OCI-LY3 (cell line): Measurements from ENCODE around the gene NOVA2.

Experiments
- H2AFZ ChIP-seq: fragments of 200-600, 300-600 bp; shearing (Covaris generic); 2 replicates; pipeline ENCODE4 v1.6.0; 2014; ENCODE audit warnings: antibody characterized with exemption, low read depth, low read length
- H3K27ac ChIP-seq: fragments of 200-600, 300-600 bp; sonication (generic); 2 replicates; pipeline ENCODE4 v1.5.1; 2014; ENCODE audit warnings: mild to moderate bottlenecking, low read length, moderate library complexity, mixed read lengths
- H3K27me3 ChIP-seq: fragments of 200-600, 300-600 bp; sonication (generic); 2 replicates; pipeline ENCODE4 v1.6.1; 2014; ENCODE audit warnings: low read depth, low read length, mixed read lengths
- H3K36me3 ChIP-seq: fragments of 200-600, 300-600 bp; sonication (generic); replicated peaks from 2 replicates; pipeline ENCODE3; 2014; ENCODE audit warnings: low read depth, low read length, mixed read lengths
- H3K4me1 ChIP-seq: fragments of 300-600, 200-600 bp; sonication (generic); 2 replicates; pipeline ENCODE4 v1.6.1; 2014; ENCODE audit warnings: low read length, mixed read lengths
- H3K4me2 ChIP-seq: fragments of 200-600, 300-600 bp; sonication (generic); 2 replicates; pipeline ENCODE4 v1.6.1; 2014; ENCODE audit warnings: low read length, mixed read lengths
- H3K4me3 ChIP-seq: fragments of 300-600, 200-600 bp; sonication (generic); 2 replicates; pipeline ENCODE4 v1.5.1; 2014; ENCODE audit warnings: antibody characterized with exemption, mild to moderate bottlenecking, low read length, moderate library complexity
- H3K79me2 ChIP-seq: fragments of 300-600, 200-600 bp; shearing (Covaris generic); 2 replicates; pipeline ENCODE4 v1.6.1; 2014; ENCODE audit warnings: mild to moderate bottlenecking, low read length, mixed read lengths
- H3K9ac ChIP-seq: fragments of 300-600, 200-600 bp; shearing (Covaris generic); 2 replicates; pipeline ENCODE4 v1.6.0; 2014; ENCODE audit warnings: mild to moderate bottlenecking, low read length, moderate library complexity
- H3K9me3 ChIP-seq: fragments of 200-600, 300-600 bp; shearing (Covaris generic); 2 replicates; pipeline ENCODE4 v1.6.1; 2014; ENCODE audit warnings: low read length, mixed read lengths; ENCODE audit not compliant: insufficient read depth
- H4K20me1 ChIP-seq: fragments of 200-600, 300-600 bp; sonication (generic); 2 replicates; pipeline ENCODE4 v1.6.1; 2016; ENCODE audit warnings: low read length, mixed read lengths; ENCODE audit not compliant: insufficient read depth
- CTCF ChIP-seq: fragments of 200-600, 300-600 bp; sonication (generic); IDR thresholded peaks from 2 replicates; pipeline ENCODE4 v1.5.1; 2014; ENCODE audit warnings: antibody characterized with exemption, low read length, low read depth
- EZH2phosphoT487 ChIP-seq: fragments of 200-600 bp; shearing (Covaris generic); IDR thresholded peaks from 2 replicates; pipeline ENCODE4 v1.6.1; 2018; ENCODE audit warnings: antibody characterized with exemption, mixed run types, low read depth

The NOVA2 gene

GRCh38 chr19:45971260-45971902 is 2.3 kb downstream of the NOVA2 start:
- no peak overlapping the region for H3K9ac ChIP-seq
- no peaks in the 10 kb centered on the region for H3K36me3 ChIP-seq
- H3K4me2 ChIP-seq: no peak overlapping the region; the same call in 1 of the 2 replicates
- H3K79me2 ChIP-seq: no peaks in the 10 kb centered on the region
- no peaks in the 10 kb centered on the region for H4K20me1 ChIP-seq
- peaks cover 5% of the 10 kb centered on the region for H3K4me1 ChIP-seq
- peaks cover 37% of the 10 kb centered on the region; the same call in 1 of the 2 replicates for H3K27me3 ChIP-seq
- TF ChIP-seq CTCF (no peak), EZH2phosphoT487 (no peak)
- no peak overlapping the region for H3K27ac ChIP-seq
- H3K4me3 ChIP-seq: no peak overlapping the region
- H2AFZ ChIP-seq: no peak overlapping the region
- no peaks in the 10 kb centered on the region for H3K9me3 ChIP-seq

- Histone ChIP-seq H3K4me3 (no peak overlapping the region), H3K4me2 (no peak overlapping the region), H3K27ac (no peak overlapping the region), H4K20me1 (no peaks in the 10 kb centered on the region), H3K9me3 (no peaks in the 10 kb centered on the region), H3K4me1 (peaks cover 5% of the 10 kb centered on the region), H2AFZ (no peak overlapping the region), H3K27me3 (peaks cover 43% of the 10 kb centered on the region; the same call in 1 of the 2 replicates), H3K36me3 (no peaks in the 10 kb centered on the region), H3K79me2 (no peaks in the 10 kb centered on the region), H3K9ac (no peak overlapping the region)
- no peak for TF ChIP-seq EZH2phosphoT487
- no peak for TF ChIP-seq CTCF
Measured at GRCh38 chr19:45969676-45970075, 4.0 kb downstream of the NOVA2 start.

GRCh38 chr19:45968626-45969025 is 5.0 kb downstream of the NOVA2 start:
- Histone ChIP-seq H3K27me3 (peaks cover 43% of the 10 kb centered on the region; the same call in 1 of the 2 replicates), H3K4me1 (peaks cover 5% of the 10 kb centered on the region), H3K79me2 (no peaks in the 10 kb centered on the region), H3K9ac (no peak overlapping the region), H3K4me2 (no peak overlapping the region), H3K4me3 (no peak overlapping the region), H3K9me3 (no peaks in the 10 kb centered on the region), H2AFZ (no peak overlapping the region), H4K20me1 (no peaks in the 10 kb centered on the region), H3K36me3 (no peaks in the 10 kb centered on the region), H3K27ac (no peak overlapping the region)
- no peak for TF ChIP-seq CTCF

- TF ChIP-seq EZH2phosphoT487: no peak
- no peak for TF ChIP-seq CTCF
- Histone ChIP-seq H3K4me3 (no peak overlapping the region), H3K9ac (no peak overlapping the region), H3K4me2 (no peak overlapping the region), H3K36me3 (no peaks in the 10 kb centered on the region), H3K27me3 (peaks cover 39% of the 10 kb centered on the region; the same call in 1 of the 2 replicates), H3K9me3 (no peaks in the 10 kb centered on the region), H2AFZ (no peak overlapping the region), H3K4me1 (peaks cover 5% of the 10 kb centered on the region), H3K27ac (no peak overlapping the region), H3K79me2 (no peaks in the 10 kb centered on the region), H4K20me1 (no peaks in the 10 kb centered on the region)
Measured at GRCh38 chr19:45967246-45967645, 6.4 kb downstream of the NOVA2 start.
